GM23338 (cell line): ENCODE results near the gene IER2. TPM values are rescaled to one million over a fixed set of nuclear protein-coding genes. Genes with fewer than 3 reads are reported as not detected.
A peak's percentile ranks its signal among the peaks of the same experiment; 100 is the strongest.

ENCODE experiments used
- ATAC-seq: fragments of 200-7000 bp; cut with Tn5 transposase; 3 replicates; pipeline ENCODE4 v1.9.1; 2020
- DNase-seq: peaks from one replicate; pipeline ENCODE4 v3.0.0-alpha.2; 2015; ENCODE audit warnings: low spot score
- H2AFZ ChIP-seq: fragments of 200-600 bp; sonication (generic); 2 replicates; pipeline ENCODE4 v1.8.0; 2016; ENCODE audit warnings: antibody characterized with exemption, mild to moderate bottlenecking, moderate library complexity
- H3F3A ChIP-seq: fragments of 200-600 bp; sonication (generic); replicated peaks from 2 replicates; pipeline ENCODE4 v1.8.0; 2017; ENCODE audit warnings: antibody characterized with exemption, mixed run types, low read depth
- H3K27ac ChIP-seq: fragments of 200-600 bp; sonication (generic); 2 replicates; pipeline ENCODE4 v1.6.1; 2016; ENCODE audit warnings: low read depth
- H3K27me3 ChIP-seq: fragments of 200-600 bp; sonication (generic); 2 replicates; pipeline ENCODE4 v1.8.0; 2016; ENCODE audit warnings: mild to moderate bottlenecking, mixed run types, moderate library complexity; ENCODE audit not compliant: insufficient read depth
- H3K36me3 ChIP-seq: fragments of 200-600 bp; sonication (generic); 2 replicates; pipeline ENCODE4 v1.8.0; 2016; ENCODE audit warnings: mild to moderate bottlenecking; ENCODE audit not compliant: insufficient read depth
- H3K4me1 ChIP-seq: fragments of 200-600 bp; sonication (generic); 2 replicates; pipeline ENCODE4 v1.8.0; 2016; ENCODE audit warnings: mild to moderate bottlenecking, moderate library complexity; ENCODE audit not compliant: insufficient read depth
- H3K4me2 ChIP-seq: fragments of 200-600 bp; sonication (generic); 2 replicates; pipeline ENCODE4 v1.7.1; 2017; ENCODE audit warnings: mixed run types
- H3K4me3 ChIP-seq: fragments of 200-600 bp; sonication (generic); 2 replicates; pipeline ENCODE4 v1.6.1; 2016; ENCODE audit warnings: mixed run types
- H3K79me2 ChIP-seq: fragments of 200-600 bp; sonication (generic); replicated peaks from 2 replicates; pipeline ENCODE4 v1.8.0; 2017; ENCODE audit warnings: mild to moderate bottlenecking; ENCODE audit not compliant: insufficient read depth
- H3K9me2 ChIP-seq: fragments of 200-600 bp; sonication (generic); 2 replicates; pipeline ENCODE4 v1.8.0; 2017; ENCODE audit not compliant: insufficient read depth
- H4K20me1 ChIP-seq: fragments of 200-600 bp; sonication (generic); replicated peaks from 2 replicates; pipeline ENCODE4 v1.8.0; 2017; ENCODE audit warnings: mild to moderate bottlenecking; ENCODE audit not compliant: insufficient read depth
- H3K27ac Mint-ChIP-seq: 2 replicates; pipeline ENCODE4 v1.8.0; 2020; ENCODE audit warnings: inconsistent platforms, mild to moderate bottlenecking, moderate library complexity, mixed read lengths
- H3K27me3 Mint-ChIP-seq: 3 replicates; pipeline ENCODE4 v1.8.0; 2022; ENCODE audit warnings: low read depth, mild to moderate bottlenecking, moderate library complexity, mixed read lengths, inconsistent platforms; ENCODE audit not compliant: insufficient read depth, poor library complexity
- H3K36me3 Mint-ChIP-seq: 3 replicates; pipeline ENCODE4 v1.8.0; 2021; ENCODE audit warnings: low read depth, mild to moderate bottlenecking, inconsistent platforms, moderate library complexity, mixed read lengths
- H3K4me1 Mint-ChIP-seq: 3 replicates; pipeline ENCODE4 v1.8.0; 2020; ENCODE audit warnings: mild to moderate bottlenecking, inconsistent platforms, mixed read lengths
- H3K4me3 Mint-ChIP-seq: 3 replicates; pipeline ENCODE4 v1.8.0; 2021; ENCODE audit warnings: moderate library complexity, mild to moderate bottlenecking, inconsistent platforms, mixed read lengths
- H3K9me3 Mint-ChIP-seq: 3 replicates; pipeline ENCODE4 v1.8.0; 2020; ENCODE audit warnings: moderate library complexity, mild to moderate bottlenecking, inconsistent platforms, mixed read lengths
- CREB1 ChIP-seq: fragments of 250-450 bp; sonication (Bioruptor Pico); IDR thresholded peaks from 2 replicates; pipeline ENCODE4 v1.5.0; 2020; ENCODE audit warnings: low read depth, mild to moderate bottlenecking, moderate library complexity
- POLR2AphosphoS5 ChIP-seq: IDR thresholded peaks from 2 replicates; pipeline ENCODE4 v1.6.1; 2016; ENCODE audit warnings: antibody characterized with exemption, low read depth
- REST ChIP-seq: IDR thresholded peaks from one replicate; pipeline ENCODE4 v1.6.1; 2018; ENCODE audit warnings: antibody characterized with exemption; ENCODE audit not compliant: unreplicated experiment
- long read RNA-seq: library from polyadenylated mRNA; unstranded; transcript quantifications from one replicate; pipeline ENCODE4 v2.0.0, GENCODE V29; 2020; ENCODE audit not compliant: unreplicated experiment
- polyA plus RNA-seq: library from polyadenylated mRNA; unstranded; fragments of >200 nt; fragmentation: Nextera tagmentation; extraction: Ambion mirVana; gene quantifications from 2 replicates; pipeline ENCODE4 v1.2.1, GENCODE V29; 2016
- total RNA-seq: library from RNA; depleted of rRNA; stranded (reverse); fragments of >200 nt; shearing (Covaris generic); gene quantifications from 2 replicates; pipeline ENCODE4 v1.2.3, GENCODE V29; 2014; rRNA removed
- TF ChIP-seq, protein P1 (sequence below), 2 experiments: fragments of 200-600 bp in 1 of 2; sonication (generic) in 1 of 2; conservative IDR thresholded peaks; 2 replicates each; pipeline versions ENCODE4 v1.5.1 to v1.6.1; 2016 to 2017; ENCODE audit warnings: antibody characterized with exemption in 2 of 2, low read depth in 2 of 2, mild to moderate bottlenecking in 2 of 2, moderate library complexity in 1 of 2
- TF ChIP-seq, protein P2 (sequence below): IDR thresholded peaks from 2 replicates; pipeline ENCODE4 v1.6.1; 2016; ENCODE audit warnings: antibody characterized with exemption

Gene IER2
- total RNA-seq = 99.1 and 124 TPM in 2 replicates
- polyA plus RNA-seq = 191 and 200 TPM in 2 replicates
- long read RNA-seq, transcript IER2-203 (1 exons, 2,934 nt) = major isoform, 458 of 459 reads
- long read RNA-seq, partial matches to known transcripts = 0 of 459 reads
- long read RNA-seq, other reads (novel, unspliced or antisense) = 1 of 459 reads

- Histone ChIP-seq H3K4me2 (peak within 1 kb of the TSS; percentile 98), H3K79me2 (peaks cover 44% of the 10 kb centered on the region), H4K20me1 (peaks cover 8% of the 10 kb centered on the region), H2AFZ (peak within 1 kb of the TSS; percentile 59; the same call in 1 of the 2 replicates), H3K4me3 (peak within 1 kb of the TSS; percentile 90), H3K27me3 (no peaks in the 10 kb centered on the region), H3K27ac (peak within 1 kb of the TSS; percentile 96), H3K36me3 (peaks cover 7% of the 10 kb centered on the region; the same call in 1 of the 2 replicates), H3K9me2 (no peaks in the 10 kb centered on the region), H3F3A (peaks cover 19% of the 10 kb centered on the region), H3K4me1 (no peaks in the 10 kb centered on the region)
- Mint-ChIP-seq H3K4me3 (peak within 1 kb of the TSS; percentile 99), H3K27me3 (peaks cover 48% of the 10 kb centered on the region), H3K4me1 (peaks cover 12% of the 10 kb centered on the region), H3K27ac (peak within 1 kb of the TSS; percentile 99), H3K36me3 (peaks cover 35% of the 10 kb centered on the region), H3K9me3 (peaks cover 23% of the 10 kb centered on the region)
- DNase-seq = peak; percentile 96
- ATAC-seq = peak; percentile 32
- TF ChIP-seq POLR2AphosphoS5 (peak; percentile 56; the same call in 1 of the 2 replicates), CREB1 (CRISPR knock-in tag) (peak; percentile 74), REST (no peak)
- TF ChIP-seq, protein P1, sequence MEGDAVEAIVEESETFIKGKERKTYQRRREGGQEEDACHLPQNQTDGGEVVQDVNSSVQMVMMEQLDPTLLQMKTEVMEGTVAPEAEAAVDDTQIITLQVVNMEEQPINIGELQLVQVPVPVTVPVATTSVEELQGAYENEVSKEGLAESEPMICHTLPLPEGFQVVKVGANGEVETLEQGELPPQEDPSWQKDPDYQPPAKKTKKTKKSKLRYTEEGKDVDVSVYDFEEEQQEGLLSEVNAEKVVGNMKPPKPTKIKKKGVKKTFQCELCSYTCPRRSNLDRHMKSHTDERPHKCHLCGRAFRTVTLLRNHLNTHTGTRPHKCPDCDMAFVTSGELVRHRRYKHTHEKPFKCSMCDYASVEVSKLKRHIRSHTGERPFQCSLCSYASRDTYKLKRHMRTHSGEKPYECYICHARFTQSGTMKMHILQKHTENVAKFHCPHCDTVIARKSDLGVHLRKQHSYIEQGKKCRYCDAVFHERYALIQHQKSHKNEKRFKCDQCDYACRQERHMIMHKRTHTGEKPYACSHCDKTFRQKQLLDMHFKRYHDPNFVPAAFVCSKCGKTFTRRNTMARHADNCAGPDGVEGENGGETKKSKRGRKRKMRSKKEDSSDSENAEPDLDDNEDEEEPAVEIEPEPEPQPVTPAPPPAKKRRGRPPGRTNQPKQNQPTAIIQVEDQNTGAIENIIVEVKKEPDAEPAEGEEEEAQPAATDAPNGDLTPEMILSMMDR (conservative IDR thresholded peaks at IDR 0.05; ENCODE audit: low read depth in 2 of 2) = peak; percentile 34 to 56; a peak in 3 of 4 replicates
- TF ChIP-seq, protein P2, sequence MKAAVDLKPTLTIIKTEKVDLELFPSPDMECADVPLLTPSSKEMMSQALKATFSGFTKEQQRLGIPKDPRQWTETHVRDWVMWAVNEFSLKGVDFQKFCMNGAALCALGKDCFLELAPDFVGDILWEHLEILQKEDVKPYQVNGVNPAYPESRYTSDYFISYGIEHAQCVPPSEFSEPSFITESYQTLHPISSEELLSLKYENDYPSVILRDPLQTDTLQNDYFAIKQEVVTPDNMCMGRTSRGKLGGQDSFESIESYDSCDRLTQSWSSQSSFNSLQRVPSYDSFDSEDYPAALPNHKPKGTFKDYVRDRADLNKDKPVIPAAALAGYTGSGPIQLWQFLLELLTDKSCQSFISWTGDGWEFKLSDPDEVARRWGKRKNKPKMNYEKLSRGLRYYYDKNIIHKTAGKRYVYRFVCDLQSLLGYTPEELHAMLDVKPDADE = peak; percentile 91
Measured at GRCh38 chr19:13150187-13150930, at the start of gene IER2, which contains the start of gene STX10. IER2 (plus strand) TSS chr19:13150411; CDS start chr19:13153187, 2,776 bp downstream. STX10 (minus strand) TSS chr19:13150375; CDS start chr19:13150173, 202 bp downstream.
